MCF 10A (cell line): ENCODE measurements around the gene UMODL1. TPM values are rescaled to one million over a fixed set of nuclear protein-coding genes. Genes with fewer than 3 reads are reported as not detected.

Experiments used
- BruUV-seq: library from RNA; stranded (reverse); fragments of 400-500 nt; replicated peaks from 2 replicates; lab custom pipeline; 2021; lab: Mats Ljungman, UMichigan
- CTCF ChIA-PET: fragments of 300-600 bp; sonication (Branson Sonifier 250); formaldehyde crosslinking; extraction: SDS; loops from one replicate; lab custom pipeline; 2021; ENCODE audit warnings: antibody characterized with exemption, inconsistent platforms; lab: Yijun Ruan, JAX
- POLR2A ChIA-PET: fragments of 300-600, 350-650 bp; sonication (Branson Sonifier 250); formaldehyde crosslinking; extraction: SDS; loops from one replicate; lab custom pipeline; 2020; ENCODE audit warnings: antibody characterized with exemption, inconsistent platforms; lab: Yijun Ruan, JAX
- DNase-seq: peaks from one replicate; pipeline ENCODE4 v3.0.0-alpha.2; 2018; ENCODE audit not compliant: unreplicated experiment
- H3K27ac Mint-ChIP-seq: one replicate; pipeline ENCODE4 v1.8.0; 2022; ENCODE audit warnings: mild to moderate bottlenecking, low read depth, mixed read lengths; ENCODE audit not compliant: unreplicated experiment
- H3K27me3 Mint-ChIP-seq: one replicate; pipeline ENCODE4 v1.8.0; 2022; ENCODE audit warnings: mixed read lengths; ENCODE audit not compliant: insufficient read depth, unreplicated experiment
- H3K36me3 Mint-ChIP-seq: one replicate; pipeline ENCODE4 v1.8.0; 2022; ENCODE audit warnings: mild to moderate bottlenecking, moderate library complexity, mixed read lengths; ENCODE audit not compliant: insufficient read depth, unreplicated experiment
- H3K4me1 Mint-ChIP-seq: one replicate; pipeline ENCODE4 v1.8.0; 2022; ENCODE audit warnings: mixed read lengths; ENCODE audit not compliant: insufficient read depth, unreplicated experiment
- H3K4me3 Mint-ChIP-seq: one replicate; pipeline ENCODE4 v1.8.0; 2022; ENCODE audit warnings: mild to moderate bottlenecking, moderate library complexity, mixed read lengths; ENCODE audit not compliant: unreplicated experiment
- H3K9me3 Mint-ChIP-seq: one replicate; pipeline ENCODE4 v1.8.0; 2022; ENCODE audit warnings: mixed read lengths; ENCODE audit not compliant: unreplicated experiment
- CTCF ChIP-seq: fragments of 200-600 bp; IDR thresholded peaks from one replicate; pipeline ENCODE4 v1.8.0; 2022; ENCODE audit warnings: antibody characterized with exemption, mild to moderate bottlenecking; ENCODE audit not compliant: unreplicated experiment
- intact Hi-C: fragments of 100-400 bp; cut with micrococcal nuclease; formaldehyde crosslinking; loops from 2 replicates; pipeline ENCODE4 v1.14.1; 2022
- total RNA-seq: library from RNA; stranded (reverse); gene quantifications from 2 replicates; pipeline ENCODE4 v1.2.3, GENCODE V29; 2022

UMODL1 gene
- total RNA-seq, 1 experiment from 2014 or later: not detected

- CTCF ChIA-PET: no interaction called here
- H3K36me3 Mint-ChIP-seq: no peaks in the 10 kb centered on the region
Observed at GRCh38 chr21:42056996-42057689, 14.0 kb upstream of the UMODL1 start.

GRCh38 chr21:42057851-42058437 lies 13.2 kb upstream of the UMODL1 start:
- ChIA-PET CTCF (interaction anchor here (0.7 kb wide), 1 partner anchor 12 kb away, joined by 3 read pairs; no protein-coding TSS in a partner anchor), POLR2A (interaction anchor here (0.5 kb wide), 2 partner anchors 16 to 44 kb away, joined by 3 read pairs; no protein-coding TSS in a partner anchor)
- intact Hi-C loops: no loop called here
- no peak overlapping the region for H3K4me3 Mint-ChIP-seq
- no peaks in the 10 kb centered on the region for H3K36me3 Mint-ChIP-seq
- no peak overlapping the region for H3K27ac Mint-ChIP-seq
- peaks cover 47% of the 10 kb centered on the region for H3K27me3 Mint-ChIP-seq
- no peaks in the 10 kb centered on the region for H3K9me3 Mint-ChIP-seq
- TF ChIP-seq CTCF: no peak
- H3K4me1 Mint-ChIP-seq: no peaks in the 10 kb centered on the region
- DNase-seq: no peak
- BruUV-seq: no TSS peak

More at GRCh38 chr21:42056996-42057689, 14.0 kb upstream of the UMODL1 start:
- H3K9me3 Mint-ChIP-seq: no peaks in the 10 kb centered on the region
- peaks cover 55% of the 10 kb centered on the region for H3K27me3 Mint-ChIP-seq
- no TSS peak for BruUV-seq
- no peak overlapping the region for H3K27ac Mint-ChIP-seq
- intact Hi-C loops: no loop called here
- POLR2A ChIA-PET: interaction anchor here (0.5 kb wide), 2 partner anchors 16 to 43 kb away, joined by 3 read pairs; no protein-coding TSS in a partner anchor
- TF ChIP-seq CTCF: no peak
- H3K4me1 Mint-ChIP-seq: no peaks in the 10 kb centered on the region
- peak; percentile 64 for DNase-seq
- no peak overlapping the region for H3K4me3 Mint-ChIP-seq

- peaks cover 40% of the 10 kb centered on the region for H3K27me3 Mint-ChIP-seq
- no peak overlapping the region for H3K27ac Mint-ChIP-seq
- no TSS peak for BruUV-seq
- ChIA-PET POLR2A (no interaction called here), CTCF (no interaction called here)
- no peak overlapping the region for H3K4me3 Mint-ChIP-seq
- intact Hi-C loops: no loop called here
- TF ChIP-seq CTCF: no peak
- H3K9me3 Mint-ChIP-seq: no peaks in the 10 kb centered on the region
- H3K4me1 Mint-ChIP-seq: no peaks in the 10 kb centered on the region
- DNase-seq: no peak
- H3K36me3 Mint-ChIP-seq: no peaks in the 10 kb centered on the region
Observed at GRCh38 chr21:42058631-42059111, 12.4 kb upstream of the UMODL1 start.

DNA sequence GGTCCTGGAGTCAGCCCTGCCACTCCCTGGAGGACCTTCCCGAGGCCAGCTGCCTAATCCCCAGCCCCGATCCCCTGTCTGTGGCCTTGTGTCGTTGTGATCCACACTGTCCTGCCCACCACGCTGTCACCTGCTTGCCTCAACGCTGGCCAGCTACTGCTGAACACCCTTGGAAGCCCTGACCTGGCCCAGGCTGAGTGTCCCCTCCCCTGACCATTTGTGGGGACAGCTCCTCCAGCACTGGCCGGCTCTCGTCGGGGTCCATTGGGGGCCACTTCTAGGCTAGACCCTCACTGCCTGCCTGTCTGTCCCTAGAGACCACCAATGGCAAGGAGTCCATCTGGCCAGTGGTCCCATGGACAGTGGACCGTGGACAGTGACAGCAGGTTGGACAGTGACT lies 12.0 kb upstream of the UMODL1 start:
- peaks cover 36% of the 10 kb centered on the region for H3K27me3 Mint-ChIP-seq

More for the DNA sequence above, 12.0 kb upstream of the UMODL1 start:
- ChIA-PET CTCF (interaction anchor here (0.6 kb wide), 1 partner anchor 503 kb away, joined by 3 read pairs; no protein-coding TSS in a partner anchor), POLR2A (no interaction called here)
- no peak overlapping the region for H3K4me3 Mint-ChIP-seq
- intact Hi-C loops: no loop called here
- no peak for DNase-seq
- no peak for TF ChIP-seq CTCF
- no TSS peak for BruUV-seq
- no peak overlapping the region for H3K27ac Mint-ChIP-seq
- H3K36me3 Mint-ChIP-seq: no peaks in the 10 kb centered on the region
- peaks cover 4% of the 10 kb centered on the region for H3K4me1 Mint-ChIP-seq
- H3K9me3 Mint-ChIP-seq: no peaks in the 10 kb centered on the region
